Testis (tissue), 5 donors: ENCODE data around the gene MNS1. TPM values are rescaled to one million over a fixed set of nuclear protein-coding genes. Genes with fewer than 3 reads are reported as not detected.
A peak's percentile ranks its signal among the peaks of the same experiment; 100 is the strongest.

Source experiments
- DNase-seq: peaks from one replicate; pipeline ENCODE4 v3.0.0-alpha.2; 2019
- H3K27ac ChIP-seq, 2 donors: fragments of 200-600 bp; sonication (generic); one replicate each; pipeline ENCODE4 v1.5.1; 2019
- H3K27me3 ChIP-seq: fragments of 200-600 bp; sonication (generic); one replicate; pipeline ENCODE4 v1.5.1; 2019
- H3K36me3 ChIP-seq: fragments of 200-600 bp; sonication (generic); one replicate; pipeline ENCODE4 v1.5.1; 2017; ENCODE audit warnings: low read depth; ENCODE audit errors: missing control alignments
- H3K4me1 ChIP-seq: fragments of 200-600 bp; sonication (generic); one replicate; pipeline ENCODE4 v1.5.1; 2019
- H3K4me3 ChIP-seq, 2 donors: fragments of 200-600 bp; sonication (generic); one replicate each; pipeline ENCODE4 v1.5.1; 2017 to 2019
- H3K9me3 ChIP-seq: fragments of 200-600 bp; sonication (generic); one replicate; pipeline ENCODE4 v1.5.1; 2017
- CTCF ChIP-seq, 3 experiments: fragments of 450-650 bp in 2 of 3; fragments of 200-600 bp in 1 of 3; sonication (generic) in 1 of 3; IDR thresholded peaks; one replicate each; pipeline ENCODE4 v1.5.1; 2016 to 2019; ENCODE audit warnings: antibody characterized with exemption in 3 of 3, mild to moderate bottlenecking in 2 of 3, moderate library complexity in 1 of 3
- POLR2A ChIP-seq: fragments of 450-650 bp; IDR thresholded peaks from one replicate; pipeline ENCODE4 v1.6.1; 2017; ENCODE audit warnings: antibody characterized with exemption, mild to moderate bottlenecking, moderate library complexity
- WGBS, 2 donors: methylation state at CpG; one replicate each; pipeline ENCODE4 v1.1.5; 2018; 5-methylcytosine and 5-hydroxymethylcytosine counted together
- intact Hi-C: fragments of 100-400 bp; cut with DNase I; formaldehyde crosslinking; loops from one replicate; pipeline ENCODE4 v1.15.1; 2023; ENCODE audit warnings: low total_unique reads
- long read RNA-seq, 2 donors: transcript quantifications; one replicate each; lab custom pipeline, GENCODE V29; 2026
- polyA plus RNA-seq: library from polyadenylated mRNA; stranded (reverse); fragments of 350-450 nt; fragmentation: Illumina TruSeq; extraction: RNeasy Lipid Tissue Mini Kit (QIAGEN cat#74804); gene quantifications from one replicate; pipeline ENCODE4 v1.2.3, GENCODE V29; 2014; ENCODE audit warnings: low read depth, low replicate concordance; ENCODE audit not compliant: insufficient read depth
- total RNA-seq, 2 donors: library from RNA; depleted of rRNA; stranded (reverse); fragments of >200 nt; gene quantifications; one replicate each; pipeline ENCODE4 v1.2.3, GENCODE V29; 2016

Gene MNS1, protein sequence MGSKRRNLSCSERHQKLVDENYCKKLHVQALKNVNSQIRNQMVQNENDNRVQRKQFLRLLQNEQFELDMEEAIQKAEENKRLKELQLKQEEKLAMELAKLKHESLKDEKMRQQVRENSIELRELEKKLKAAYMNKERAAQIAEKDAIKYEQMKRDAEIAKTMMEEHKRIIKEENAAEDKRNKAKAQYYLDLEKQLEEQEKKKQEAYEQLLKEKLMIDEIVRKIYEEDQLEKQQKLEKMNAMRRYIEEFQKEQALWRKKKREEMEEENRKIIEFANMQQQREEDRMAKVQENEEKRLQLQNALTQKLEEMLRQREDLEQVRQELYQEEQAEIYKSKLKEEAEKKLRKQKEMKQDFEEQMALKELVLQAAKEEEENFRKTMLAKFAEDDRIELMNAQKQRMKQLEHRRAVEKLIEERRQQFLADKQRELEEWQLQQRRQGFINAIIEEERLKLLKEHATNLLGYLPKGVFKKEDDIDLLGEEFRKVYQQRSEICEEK
- total RNA-seq (10 to 100 TPM; 15.2 to 29.8 TPM), polyA plus RNA-seq (16.5 TPM)
- long read RNA-seq, donor 1, partial matches to known transcripts = 7 of 9 reads
- long read RNA-seq, donor 1, other reads (novel, unspliced or antisense) = 0 of 9 reads
- long read RNA-seq, donor 2 = 0 reads

- H3K9me3 ChIP-seq = no peaks in the 10 kb centered on the region
- H3K27ac ChIP-seq = no peak within 1 kb of the TSS
- DNase-seq = peak; percentile 97
- 1 to 2% methylated on average over 15 to 38 of the region's 38 CpGs for WGBS, 2 donors
- no peaks in the 10 kb centered on the region for H3K36me3 ChIP-seq
- H3K27me3 ChIP-seq = no peaks in the 10 kb centered on the region
- intact Hi-C loops = no loop called here
- no peaks in the 10 kb centered on the region for H3K4me1 ChIP-seq
- H3K4me3 ChIP-seq = peak within 1 kb of the TSS; percentile 68 to 81
- TF ChIP-seq CTCF (IDR thresholded peaks at IDR 0.05) (no peak), POLR2A (no peak)
Measured at GRCh38 chr15:56464893-56465520, at the start of gene MNS1. MNS1 (minus strand) TSS chr15:56465137; CDS start chr15:56464972, 165 bp downstream.

- H3K27me3 ChIP-seq = no peaks in the 10 kb centered on the region
- H3K4me3 ChIP-seq = no peak overlapping the region
- no peaks in the 10 kb centered on the region for H3K36me3 ChIP-seq
Measured at GRCh38 chr15:56496635-56497034, 31.7 kb upstream of the MNS1 start.

GRCh38 chr15:56495533-56495932 lies 30.6 kb upstream of the MNS1 start:
- WGBS, 2 donors = 68% methylated on average over 3 of the region's 3 CpGs
- no peaks in the 10 kb centered on the region for H3K36me3 ChIP-seq

More at GRCh38 chr15:56496635-56497034, 31.7 kb upstream of the MNS1 start:
- TF ChIP-seq CTCF (IDR thresholded peaks at IDR 0.05) = peak; percentile 50 to 57 (median 52)
- no peak for TF ChIP-seq POLR2A
- DNase-seq = no peak
- H3K4me1 ChIP-seq = no peaks in the 10 kb centered on the region
- intact Hi-C loops = no loop called here
- no peak overlapping the region for H3K27ac ChIP-seq
- 21 to 28% methylated on average over 7 of the region's 7 CpGs for WGBS, 2 donors
- H3K9me3 ChIP-seq = no peaks in the 10 kb centered on the region

GRCh38 chr15:56495053-56495452 lies 30.1 kb upstream of the MNS1 start:
- no peak for TF ChIP-seq POLR2A
- no peak for TF ChIP-seq CTCF (IDR thresholded peaks at IDR 0.05)
- H3K4me1 ChIP-seq = no peaks in the 10 kb centered on the region
- H3K9me3 ChIP-seq = no peaks in the 10 kb centered on the region
- intact Hi-C loops = no loop called here
- no peaks in the 10 kb centered on the region for H3K36me3 ChIP-seq
- 67 to 76% methylated on average over 3 of the region's 3 CpGs for WGBS, 2 donors
- no peak overlapping the region for H3K27ac ChIP-seq
- no peaks in the 10 kb centered on the region for H3K27me3 ChIP-seq
- DNase-seq = no peak
- H3K4me3 ChIP-seq = no peak overlapping the region

More at GRCh38 chr15:56495533-56495932, 30.6 kb upstream of the MNS1 start:
- no peak for TF ChIP-seq POLR2A
- TF ChIP-seq CTCF (IDR thresholded peaks at IDR 0.05) = no peak
- intact Hi-C loops = no loop called here
- Histone ChIP-seq H3K27ac (no peak overlapping the region), H3K4me1 (no peaks in the 10 kb centered on the region), H3K27me3 (no peaks in the 10 kb centered on the region), H3K4me3 (no peak overlapping the region), H3K9me3 (no peaks in the 10 kb centered on the region)
- no peak for DNase-seq
